ENCODE data around the gene TSHR. TPM values are rescaled to one million over a fixed set of nuclear protein-coding genes. Genes with fewer than 3 reads are reported as not detected.

The TSHR gene
- total and polyA plus RNA-seq, 2 of the 13 experiments (the other 11 are each of a cell fraction or from before 2014, with no cell fraction given): not detected

GRCh38 chr14:81066672-81067071 is 111.3 kb downstream of the TSHR start:
- DNase-seq (ENCODE audit: low spot score): no peak
- ChIA-PET POLR2A (no interaction called here), CTCF (ENCODE audit: low intra/inter-chr PET ratio, low total read pairs) (no interaction called here)
- TF ChIP-seq ZSCAN20 (CRISPR knock-in tag; IDR thresholded peaks at IDR 0.05; ENCODE audit: borderline replicate concordance) (no peak), ZNF441 (CRISPR knock-in tag; IDR thresholded peaks at IDR 0.05; ENCODE audit: borderline replicate concordance) (no peak), STAT5B (CRISPR knock-in tag; IDR thresholded peaks at IDR 0.05) (no peak), ZNF614 (CRISPR knock-in tag; IDR thresholded peaks at IDR 0.05; ENCODE audit: borderline replicate concordance) (no peak), POLR2G (IDR thresholded peaks at IDR 0.05; ENCODE audit: low read depth, low read length) (no peak), RBM39 (IDR thresholded peaks at IDR 0.05; ENCODE audit: low read depth, low read length, poor library complexity, severe bottlenecking) (no peak), IKZF4 (CRISPR knock-in tag; IDR thresholded peaks at IDR 0.05; ENCODE audit: borderline replicate concordance, low read depth, not compliant biosample characterization) (no peak), ZNF350 (CRISPR knock-in tag; IDR thresholded peaks at IDR 0.05; ENCODE audit: borderline replicate concordance, low read depth) (no peak), ZNF670 (CRISPR knock-in tag; IDR thresholded peaks at IDR 0.05; ENCODE audit: borderline replicate concordance) (no peak), TRAFD1 (CRISPR knock-in tag; IDR thresholded peaks at IDR 0.05; ENCODE audit: borderline replicate concordance) (no peak)
- 0% methylated on average over 1 of the region's 1 CpG for WGBS (ENCODE audit: low lambda C conversion rate)
- Histone ChIP-seq H4K20me1 (ENCODE audit: insufficient read depth, low read length) (no peaks in the 10 kb centered on the region), H3K27me3 (ENCODE audit: control insufficient read depth in 1 of 2, insufficient read depth in 2 of 2, low read length in 2 of 2) (no peaks in the 10 kb centered on the region), H3K79me2 (ENCODE audit: insufficient read depth, low read length) (no peaks in the 10 kb centered on the region), H3K9me3 (ENCODE audit: low read length) (no peaks in the 10 kb centered on the region; the same call in 1 of the 2 replicates), H2AFZ (ENCODE audit: low read length) (no peak overlapping the region), H3K4me2 (ENCODE audit: low read depth, low read length) (no peak overlapping the region), H3K9ac (ENCODE audit: insufficient read depth, low read depth, low read length) (no peak overlapping the region), H3K4me3 (replicated peaks in 1 of 3; ENCODE audit: insufficient read depth in 1 of 3, low read depth in 2 of 3, low read length in 3 of 3) (no peak overlapping the region), H3K4me1 (ENCODE audit: insufficient read depth, low read length) (no peaks in the 10 kb centered on the region), H3K27ac (ENCODE audit: extremely low read length, insufficient read depth, low read length) (no peak overlapping the region), H3K36me3 (replicated peaks in 1 of 2; ENCODE audit: control insufficient read depth in 1 of 2, insufficient read depth in 2 of 2, low read length in 2 of 2) (no peaks in the 10 kb centered on the region)
- in situ Hi-C loops (cut with HindIII; ENCODE audit: extremely low pct_ligation_motif_present, low pct_unique_long_range_greater_than_20kb): no loop called here
- intact Hi-C loops (cut with micrococcal nuclease; ENCODE audit: unreplicated experiment): no loop called here
- no TSS peak for BruUV-seq (replicated peaks)
- no peak for ATAC-seq
- no peak for FAIRE-seq

Measured in HepG2 (cell line).